ENCODE data around the gene CLSTN3.
"Not testable (repeated sequence)": the region's sequence is repeated elsewhere in the genome, so short reads cannot be mapped to it uniquely, and the experiment has no call there.

CLSTN3 gene

GRCh38 chr12:7106082-7106481 lies 24.1 kb upstream of the CLSTN3 start:
- no peak for DNase-seq

GRCh38 chr12:7107181-7107580 lies 23.0 kb upstream of the CLSTN3 start:
- DNase-seq, result not testable (repeated sequence)

GRCh38 chr12:7107636-7108002 lies 22.6 kb upstream of the CLSTN3 start:
- DNase-seq, result no peak

- peak; percentile 80 for DNase-seq
Measured at GRCh38 chr12:7108003-7108795, 22.0 kb upstream of the CLSTN3 start.

- peak; percentile 91 for DNase-seq
Measured at GRCh38 chr12:7108796-7109571, 21.2 kb upstream of the CLSTN3 start, which contains the start of gene C1RL. Gene C1RL (minus strand): TSS chr12:7109214. CDS start chr12:7109180, 34 bp downstream.

- no peak for DNase-seq
Measured at GRCh38 chr12:7109572-7109920, 20.6 kb upstream of the CLSTN3 start.

- no peak for DNase-seq
Measured at GRCh38 chr12:7110661-7111060, 19.5 kb upstream of the CLSTN3 start.

- DNase-seq, result no peak
Measured at GRCh38 chr12:7112041-7112440, 18.1 kb upstream of the CLSTN3 start.

GRCh38 chr12:7113389-7113871 lies 16.7 kb upstream of the CLSTN3 start:
- DNase-seq, result peak; percentile 59

- DNase-seq, result no peak
Measured at GRCh38 chr12:7114008-7114407, 16.2 kb upstream of the CLSTN3 start.

GRCh38 chr12:7114851-7115250 lies 15.3 kb upstream of the CLSTN3 start:
- no peak for DNase-seq

- no peak for DNase-seq
Measured at GRCh38 chr12:7116196-7116595, 14.0 kb upstream of the CLSTN3 start.

GRCh38 chr12:7116916-7117315 lies 13.3 kb upstream of the CLSTN3 start:
- DNase-seq, result no peak

GRCh38 chr12:7117670-7118069 lies 12.5 kb upstream of the CLSTN3 start:
- DNase-seq, result no peak

GRCh38 chr12:7118881-7119280 lies 11.3 kb upstream of the CLSTN3 start:
- no peak for DNase-seq

GRCh38 chr12:7120166-7120565 lies 10.0 kb upstream of the CLSTN3 start:
- no peak for DNase-seq

- DNase-seq, result no peak
Measured at GRCh38 chr12:7121324-7121723, 8.8 kb upstream of the CLSTN3 start.

- no peak for DNase-seq
Measured at GRCh38 chr12:7122811-7123769, 7.1 kb upstream of the CLSTN3 start.

- DNase-seq, result no peak
Measured at GRCh38 chr12:7123806-7124522, 6.2 kb upstream of the CLSTN3 start.

- no peak for DNase-seq
Measured at GRCh38 chr12:7125632-7126227, 4.4 kb upstream of the CLSTN3 start.

GRCh38 chr12:7127916-7128626 lies 2.1 kb upstream of the CLSTN3 start:
- DNase-seq, result no peak

All from retina (tissue), 1 donor.